Measurements from ENCODE around the gene PRPF6.

The PRPF6 gene

GRCh38 chr20:64021124-64021975, 40.4 kb downstream of the PRPF6 start:
- no peak for TF ChIP-seq CTCF (IDR thresholded peaks at IDR 0.05; ENCODE audit: low read depth, low read length, missing control alignments)
- H3K4me3 ChIP-seq (ENCODE audit: low read depth, low read length) = no peak overlapping the region
- DNase-seq (ENCODE audit: low read depth) = no peak
- in situ Hi-C loops (cut with HindIII; ENCODE audit: low sequenced_read_pairs) = no loop called here

- in situ Hi-C loops (cut with HindIII; ENCODE audit: low sequenced_read_pairs) = no loop called here
- DNase-seq (ENCODE audit: low read depth) = no peak
- H3K4me3 ChIP-seq (ENCODE audit: low read depth, low read length) = no peak overlapping the region
- no peak for TF ChIP-seq CTCF (IDR thresholded peaks at IDR 0.05; ENCODE audit: low read depth, low read length, missing control alignments)
These were observed 41.9 kb downstream of the PRPF6 start for GRCh38 chr20:64022671-64023360.

GRCh38 chr20:64023361-64024140, 42.6 kb downstream of the PRPF6 start:
- TF ChIP-seq CTCF (IDR thresholded peaks at IDR 0.05; ENCODE audit: low read depth, low read length, missing control alignments) = no peak
- in situ Hi-C loops (cut with HindIII; ENCODE audit: low sequenced_read_pairs) = no loop called here

GRCh38 chr20:64024141-64024990, 43.4 kb downstream of the PRPF6 start:
- in situ Hi-C loops (cut with HindIII; ENCODE audit: low sequenced_read_pairs) = no loop called here
- no peak for DNase-seq (ENCODE audit: low read depth)
- no peak for TF ChIP-seq CTCF (IDR thresholded peaks at IDR 0.05; ENCODE audit: low read depth, low read length, missing control alignments)
- H3K4me3 ChIP-seq (ENCODE audit: low read depth, low read length) = no peak overlapping the region

More at GRCh38 chr20:64023361-64024140, 42.6 kb downstream of the PRPF6 start:
- H3K4me3 ChIP-seq (ENCODE audit: low read depth, low read length) = no peak overlapping the region
- DNase-seq (ENCODE audit: low read depth) = no peak

GRCh38 chr20:64025101-64025825, 44.3 kb downstream of the PRPF6 start:
- no peak overlapping the region for H3K4me3 ChIP-seq (ENCODE audit: low read depth, low read length)
- in situ Hi-C loops (cut with HindIII; ENCODE audit: low sequenced_read_pairs) = no loop called here
- TF ChIP-seq CTCF (IDR thresholded peaks at IDR 0.05; ENCODE audit: low read depth, low read length, missing control alignments) = no peak
- DNase-seq (ENCODE audit: low read depth) = no peak
